ENCODE results near the gene CNTNAP4.

The CNTNAP4 gene

DNA sequence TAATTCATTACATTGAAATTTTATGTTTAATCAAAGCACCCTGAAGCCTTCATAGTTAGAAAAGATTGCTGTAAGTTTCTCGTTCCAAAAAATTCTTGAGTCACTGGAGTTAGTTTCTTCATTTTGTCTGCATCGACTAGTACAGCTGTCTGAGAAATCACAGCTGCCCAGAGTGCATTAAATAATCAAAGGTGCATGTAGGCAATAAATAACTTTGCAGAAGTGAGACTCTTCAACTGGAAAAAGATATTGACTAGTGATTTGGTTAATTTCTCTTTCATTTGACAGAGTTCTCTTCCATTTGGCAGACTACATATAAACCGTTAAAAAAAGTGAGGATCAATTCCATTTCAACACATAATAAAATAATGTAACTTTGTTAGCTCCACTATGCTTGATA, 234.0 kb downstream of the CNTNAP4 start:
- H3K9me3 ChIP-seq (ENCODE audit: control insufficient read depth, insufficient read depth, low read length), result no peaks in the 10 kb centered on the region
- no peak overlapping the region for H3K9ac ChIP-seq (ENCODE audit: low read depth, low read length)
- no peaks in the 10 kb centered on the region for H3K36me3 ChIP-seq (ENCODE audit: insufficient read depth, low read length)
- no peaks in the 10 kb centered on the region for H3K4me1 ChIP-seq (ENCODE audit: insufficient read depth, low read length)

- peaks cover 6% of the 10 kb centered on the region; the same call in 1 of the 2 replicates for H3K4me1 ChIP-seq (ENCODE audit: insufficient read depth, low read length)
- no peak overlapping the region for H3K9ac ChIP-seq (ENCODE audit: low read depth, low read length)
- H3K36me3 ChIP-seq (ENCODE audit: insufficient read depth, low read length), result no peaks in the 10 kb centered on the region
- no peaks in the 10 kb centered on the region for H3K9me3 ChIP-seq (ENCODE audit: control insufficient read depth, insufficient read depth, low read length)
Observed at GRCh38 chr16:76518781-76519180, 241.6 kb downstream of the CNTNAP4 start.

- H3K9me3 ChIP-seq (ENCODE audit: control insufficient read depth, insufficient read depth, low read length), result no peaks in the 10 kb centered on the region
- no peak overlapping the region for H3K9ac ChIP-seq (ENCODE audit: low read depth, low read length)
- no peaks in the 10 kb centered on the region for H3K36me3 ChIP-seq (ENCODE audit: insufficient read depth, low read length)
- H3K4me1 ChIP-seq (ENCODE audit: insufficient read depth, low read length), result peaks cover 6% of the 10 kb centered on the region; the same call in 1 of the 2 replicates
Observed at GRCh38 chr16:76524356-76524755, 247.2 kb downstream of the CNTNAP4 start.

- no peaks in the 10 kb centered on the region for H3K9me3 ChIP-seq (ENCODE audit: control insufficient read depth, insufficient read depth, low read length)
Observed at GRCh38 chr16:76524769-76525168, 247.6 kb downstream of the CNTNAP4 start.

GRCh38 chr16:76527244-76527643, 250.0 kb downstream of the CNTNAP4 start:
- no peak overlapping the region for H3K9ac ChIP-seq (ENCODE audit: low read depth, low read length)
- no peaks in the 10 kb centered on the region for H3K36me3 ChIP-seq (ENCODE audit: insufficient read depth, low read length)
- H3K9me3 ChIP-seq (ENCODE audit: control insufficient read depth, insufficient read depth, low read length), result no peaks in the 10 kb centered on the region
- H3K4me1 ChIP-seq (ENCODE audit: insufficient read depth, low read length), result no peaks in the 10 kb centered on the region

More at GRCh38 chr16:76524769-76525168, 247.6 kb downstream of the CNTNAP4 start:
- peaks cover 2% of the 10 kb centered on the region; the same call in 1 of the 2 replicates for H3K4me1 ChIP-seq (ENCODE audit: insufficient read depth, low read length)
- no peaks in the 10 kb centered on the region for H3K36me3 ChIP-seq (ENCODE audit: insufficient read depth, low read length)
- no peak overlapping the region for H3K9ac ChIP-seq (ENCODE audit: low read depth, low read length)

DNA sequence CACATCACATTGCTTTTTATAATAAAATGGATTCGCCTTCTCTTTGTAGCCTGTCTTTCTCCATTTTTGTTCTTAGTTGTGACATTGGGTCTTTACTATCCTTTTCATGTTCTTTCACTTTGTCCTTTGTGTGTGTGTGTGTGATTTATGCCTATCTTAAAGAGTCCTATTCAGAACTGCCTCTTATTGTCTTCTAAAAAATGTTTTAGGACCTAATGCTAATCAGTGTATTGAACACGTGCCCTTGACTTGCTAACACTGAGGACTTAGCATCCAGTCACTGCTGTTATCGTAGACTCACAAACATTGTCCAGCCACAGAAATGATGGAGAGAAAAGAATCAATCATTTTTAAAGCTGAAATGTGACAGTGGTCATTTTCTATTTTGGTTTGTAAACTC, 251.9 kb downstream of the CNTNAP4 start:
- no peaks in the 10 kb centered on the region for H3K9me3 ChIP-seq (ENCODE audit: control insufficient read depth, insufficient read depth, low read length)
- H3K4me1 ChIP-seq (ENCODE audit: insufficient read depth, low read length), result no peaks in the 10 kb centered on the region
- no peak overlapping the region for H3K9ac ChIP-seq (ENCODE audit: low read depth, low read length)
- H3K36me3 ChIP-seq (ENCODE audit: insufficient read depth, low read length), result no peaks in the 10 kb centered on the region

DNA sequence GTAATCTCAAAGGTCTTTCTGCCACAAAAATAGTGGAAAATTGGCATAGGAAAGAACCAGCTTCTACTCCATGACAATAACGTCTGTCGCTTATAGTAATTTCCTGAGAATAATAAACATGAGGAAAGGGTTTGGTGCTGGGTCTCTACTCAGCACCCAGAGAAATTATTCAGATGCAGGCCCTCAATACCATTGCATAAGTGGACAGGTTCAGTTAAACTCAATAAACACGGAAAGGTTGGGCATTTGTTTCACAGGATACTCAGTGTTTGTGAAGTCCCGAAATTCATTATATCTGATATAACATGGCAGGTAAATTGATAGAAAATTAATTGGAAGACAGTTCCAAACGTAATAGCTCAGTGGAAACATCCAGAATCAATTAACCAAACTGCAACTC, 254.0 kb downstream of the CNTNAP4 start:
- H3K36me3 ChIP-seq (ENCODE audit: insufficient read depth, low read length), result no peaks in the 10 kb centered on the region

GRCh38 chr16:76532188-76532973, 255.2 kb downstream of the CNTNAP4 start:
- Histone ChIP-seq H3K36me3 (ENCODE audit: insufficient read depth, low read length) (no peaks in the 10 kb centered on the region), H3K9ac (ENCODE audit: low read depth, low read length) (no peak overlapping the region), H3K4me1 (ENCODE audit: insufficient read depth, low read length) (no peaks in the 10 kb centered on the region), H3K9me3 (ENCODE audit: control insufficient read depth, insufficient read depth, low read length) (no peaks in the 10 kb centered on the region)

More for the DNA sequence above, 254.0 kb downstream of the CNTNAP4 start:
- Histone ChIP-seq H3K9ac (ENCODE audit: low read depth, low read length) (no peak overlapping the region), H3K4me1 (ENCODE audit: insufficient read depth, low read length) (no peaks in the 10 kb centered on the region), H3K9me3 (ENCODE audit: control insufficient read depth, insufficient read depth, low read length) (no peaks in the 10 kb centered on the region)

DNA sequence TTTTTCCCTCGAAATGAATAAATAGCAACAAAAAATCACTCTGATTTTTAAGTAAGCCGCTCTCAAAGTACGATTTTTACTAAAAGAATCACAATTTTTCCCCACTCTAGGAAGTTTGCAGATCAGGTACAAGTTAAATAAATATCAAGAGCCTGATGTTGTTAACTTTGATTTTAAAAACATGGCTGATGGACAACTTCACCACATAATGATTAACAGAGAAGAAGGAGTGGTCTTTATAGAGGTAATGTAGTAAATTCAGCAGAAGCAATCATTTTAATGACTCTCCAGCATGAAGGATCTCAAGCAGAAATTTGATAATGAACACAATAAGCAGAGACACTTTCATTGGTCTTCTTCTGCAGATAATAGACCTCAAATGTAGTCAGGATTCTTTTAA, 262.4 kb downstream of the CNTNAP4 start:
- no peaks in the 10 kb centered on the region for H3K4me1 ChIP-seq (ENCODE audit: insufficient read depth, low read length)
- no peaks in the 10 kb centered on the region for H3K9me3 ChIP-seq (ENCODE audit: control insufficient read depth, insufficient read depth, low read length)
- no peak overlapping the region for H3K9ac ChIP-seq (ENCODE audit: low read depth, low read length)
- no peaks in the 10 kb centered on the region for H3K36me3 ChIP-seq (ENCODE audit: insufficient read depth, low read length)

DNA sequence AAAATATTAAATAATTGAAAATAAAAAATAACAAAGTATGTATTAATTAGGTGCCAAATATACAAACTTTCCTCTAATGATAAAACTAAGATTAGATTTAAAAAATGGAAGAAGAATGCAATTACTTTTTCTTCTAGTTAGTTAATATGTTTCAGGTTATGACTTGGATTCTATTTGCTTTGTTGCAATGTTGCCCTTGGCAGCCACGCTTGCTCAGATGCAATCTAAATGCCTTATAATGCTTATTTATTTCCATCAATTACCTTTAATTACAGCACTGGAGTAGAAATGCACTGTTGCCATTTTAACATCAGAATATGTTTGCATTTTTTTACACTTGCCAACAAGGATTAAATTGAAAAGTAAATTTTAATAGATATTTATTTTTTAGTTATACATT, 263.9 kb downstream of the CNTNAP4 start:
- Histone ChIP-seq H3K4me1 (ENCODE audit: insufficient read depth, low read length) (no peaks in the 10 kb centered on the region), H3K9ac (ENCODE audit: low read depth, low read length) (no peak overlapping the region), H3K9me3 (ENCODE audit: control insufficient read depth, insufficient read depth, low read length) (no peaks in the 10 kb centered on the region), H3K36me3 (ENCODE audit: insufficient read depth, low read length) (no peaks in the 10 kb centered on the region)

DNA sequence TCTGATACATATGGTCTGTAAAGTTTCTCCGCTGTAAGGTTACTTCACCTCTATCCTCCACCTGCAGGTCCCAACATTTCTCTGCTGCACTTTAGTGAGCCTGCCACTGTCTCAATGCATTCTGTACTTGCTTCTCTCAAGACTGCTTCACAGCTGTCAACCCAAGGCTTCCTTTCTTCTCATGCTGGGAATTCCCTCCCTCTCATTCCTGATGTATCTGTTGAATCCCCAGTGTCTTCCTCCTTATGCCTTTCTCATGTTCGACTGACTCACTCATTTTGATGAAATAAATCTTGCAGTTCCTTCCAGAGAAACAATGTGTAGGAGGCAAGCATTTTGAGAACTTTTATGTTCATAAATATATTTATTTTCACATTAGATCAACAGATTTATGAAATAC, 288.3 kb downstream of the CNTNAP4 start:
- Histone ChIP-seq H3K9ac (ENCODE audit: low read depth, low read length) (no peak overlapping the region), H3K36me3 (ENCODE audit: insufficient read depth, low read length) (no peaks in the 10 kb centered on the region), H3K9me3 (ENCODE audit: control insufficient read depth, insufficient read depth, low read length) (no peaks in the 10 kb centered on the region), H3K4me1 (ENCODE audit: insufficient read depth, low read length) (no peaks in the 10 kb centered on the region)

GRCh38 chr16:76571755-76572154, 294.6 kb downstream of the CNTNAP4 start:
- Histone ChIP-seq H3K9me3 (ENCODE audit: control insufficient read depth, insufficient read depth, low read length) (no peaks in the 10 kb centered on the region), H3K4me1 (ENCODE audit: insufficient read depth, low read length) (no peaks in the 10 kb centered on the region), H3K9ac (ENCODE audit: low read depth, low read length) (no peak overlapping the region), H3K36me3 (ENCODE audit: insufficient read depth, low read length) (no peaks in the 10 kb centered on the region)

DNA sequence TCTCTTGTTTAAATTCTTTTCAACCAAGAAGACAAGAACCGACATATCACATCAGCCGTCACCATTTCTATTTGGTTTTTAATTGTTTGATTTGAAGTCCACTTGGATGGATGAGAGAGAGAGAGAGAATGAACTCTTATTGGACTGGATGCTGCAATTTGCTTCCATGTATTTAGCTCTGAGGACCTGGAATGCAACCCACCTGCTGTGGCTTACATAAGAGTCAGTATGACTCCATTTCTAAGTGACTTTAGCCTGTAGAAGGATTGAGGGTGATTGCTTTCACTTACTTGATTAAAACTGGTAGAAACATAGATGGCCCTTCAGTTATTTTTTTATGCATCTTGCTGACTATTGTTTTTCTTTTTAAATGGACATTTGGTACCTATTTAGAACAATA, 296.1 kb downstream of the CNTNAP4 start:
- Histone ChIP-seq H3K36me3 (ENCODE audit: insufficient read depth, low read length) (no peaks in the 10 kb centered on the region), H3K4me1 (ENCODE audit: insufficient read depth, low read length) (no peaks in the 10 kb centered on the region), H3K9me3 (ENCODE audit: control insufficient read depth, insufficient read depth, low read length) (no peaks in the 10 kb centered on the region), H3K9ac (ENCODE audit: low read depth, low read length) (no peak overlapping the region)

DNA sequence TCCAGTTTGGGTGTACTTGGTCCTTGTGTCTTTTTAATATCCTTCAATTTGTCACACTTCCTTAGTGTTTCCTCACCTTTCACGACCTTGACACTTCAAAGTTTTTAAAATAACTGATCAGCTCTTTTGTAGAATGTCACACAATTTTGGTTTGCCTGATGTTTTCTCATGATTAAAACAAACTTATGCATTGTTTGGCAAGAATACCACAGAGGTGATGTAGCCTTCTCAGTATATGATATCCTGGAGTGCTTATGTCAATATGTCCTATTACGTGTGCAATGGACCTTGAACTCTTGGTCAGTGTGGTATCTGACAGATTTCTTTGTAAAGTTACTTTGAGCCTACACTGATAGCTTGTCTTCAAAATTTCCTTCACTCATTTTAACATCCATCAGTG, 297.4 kb downstream of the CNTNAP4 start:
- no peak overlapping the region for H3K9ac ChIP-seq (ENCODE audit: low read depth, low read length)
- H3K36me3 ChIP-seq (ENCODE audit: insufficient read depth, low read length), result no peaks in the 10 kb centered on the region
- no peaks in the 10 kb centered on the region for H3K4me1 ChIP-seq (ENCODE audit: insufficient read depth, low read length)
- no peaks in the 10 kb centered on the region for H3K9me3 ChIP-seq (ENCODE audit: control insufficient read depth, insufficient read depth, low read length)

DNA sequence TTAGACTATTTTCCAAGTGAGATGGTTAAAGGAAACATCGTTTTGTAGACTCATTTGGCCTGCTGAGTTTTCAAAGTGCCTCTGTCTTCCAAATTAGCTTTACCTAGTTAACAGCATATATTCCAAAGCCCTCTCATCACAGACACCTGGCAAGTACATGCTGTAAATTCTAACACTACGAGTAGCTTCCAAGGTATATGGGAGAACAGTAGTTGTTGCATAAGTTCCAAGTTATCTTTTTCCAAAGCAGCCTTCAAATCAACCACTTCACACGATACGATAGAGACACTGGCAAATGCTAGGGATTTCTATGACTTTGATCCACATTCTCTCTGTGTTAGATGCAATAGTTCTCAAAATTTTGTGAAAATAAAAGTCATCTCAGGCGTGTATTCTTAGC, 299.3 kb downstream of the CNTNAP4 start:
- no peaks in the 10 kb centered on the region for H3K4me1 ChIP-seq (ENCODE audit: insufficient read depth, low read length)
- no peaks in the 10 kb centered on the region for H3K9me3 ChIP-seq (ENCODE audit: control insufficient read depth, insufficient read depth, low read length)
- no peak overlapping the region for H3K9ac ChIP-seq (ENCODE audit: low read depth, low read length)
- no peaks in the 10 kb centered on the region for H3K36me3 ChIP-seq (ENCODE audit: insufficient read depth, low read length)

Data from ES-I3 (cell line).